ENCODE data around the gene CHSY3.
"Not testable (repeated sequence)": the region's sequence is repeated elsewhere in the genome, so short reads cannot be mapped to it uniquely, and the experiment has no call there.

CHSY3 gene

DNA sequence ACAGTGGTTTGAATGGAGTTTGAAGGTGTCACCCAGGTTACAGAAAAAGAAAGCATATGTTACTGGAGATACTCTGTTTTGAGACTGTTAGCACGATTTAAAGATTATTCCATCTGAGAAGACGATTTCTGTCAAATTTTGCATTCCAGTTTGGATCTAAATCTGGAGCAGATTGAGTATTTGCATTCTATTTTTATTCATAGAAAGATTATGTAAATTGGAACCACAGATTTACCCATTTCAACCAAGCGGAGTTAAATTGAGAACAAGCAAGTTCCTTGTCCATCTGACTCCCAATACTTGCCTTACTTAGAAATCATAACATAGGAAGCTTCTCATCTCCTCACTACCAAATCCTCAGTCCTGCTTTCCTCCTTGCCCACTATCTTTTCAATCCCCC, 255.7 kb downstream of the CHSY3 start:
- no peak for DNase-seq (ENCODE audit: low read depth in 2 of 2)

DNA sequence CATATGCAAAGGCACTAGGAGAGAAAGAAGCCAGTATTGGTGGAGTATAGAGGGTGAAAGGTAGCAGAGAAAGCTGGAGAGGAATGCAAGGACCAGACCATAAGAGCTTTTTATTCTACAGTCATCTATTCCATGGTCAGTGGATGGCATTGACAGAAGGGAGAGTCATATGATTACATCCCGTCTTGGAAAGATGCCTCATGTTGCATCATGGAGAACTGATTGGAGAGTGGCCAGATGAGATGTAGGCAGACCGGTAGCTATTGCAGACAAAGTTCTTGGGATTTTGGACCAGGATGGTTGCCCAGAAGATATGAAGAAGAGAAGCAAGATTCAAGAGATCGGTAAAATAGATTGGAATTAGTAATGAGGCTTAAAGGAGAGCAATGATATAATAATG, 260.7 kb downstream of the CHSY3 start:
- DNase-seq (ENCODE audit: low read depth in 2 of 2): no peak

DNA sequence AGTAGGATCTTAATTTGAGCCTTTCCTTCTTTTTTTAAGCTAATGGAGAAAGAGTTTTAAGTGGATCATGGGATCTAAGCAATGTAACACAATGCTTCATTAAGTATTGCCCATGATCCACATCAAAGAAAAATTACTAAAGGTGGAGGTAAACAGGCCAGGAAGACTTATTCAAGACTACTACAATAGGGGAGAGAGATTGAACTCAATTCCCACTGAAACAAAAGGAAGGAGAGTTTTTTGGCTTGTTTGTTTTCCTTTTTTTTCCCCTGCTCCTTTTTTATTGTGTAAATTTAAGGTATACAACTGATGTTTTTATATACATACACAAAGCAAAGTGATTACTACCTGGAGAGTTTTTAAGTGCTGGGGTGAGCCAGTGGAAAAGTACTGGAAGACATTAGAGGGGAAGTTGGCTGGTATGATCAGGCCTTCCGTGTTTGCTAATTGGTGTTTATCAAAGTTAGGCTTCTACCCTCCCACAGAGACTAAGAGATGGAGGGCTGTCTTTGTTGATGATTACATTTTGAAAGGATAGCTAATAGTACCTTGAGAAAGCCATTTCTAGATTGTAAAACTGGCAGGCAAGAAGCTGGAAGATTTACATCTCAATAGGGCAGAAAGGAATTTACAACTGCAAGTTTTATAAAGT, 262.7 kb downstream of the CHSY3 start:
- DNase-seq (ENCODE audit: low read depth in 2 of 2): no peak

DNA sequence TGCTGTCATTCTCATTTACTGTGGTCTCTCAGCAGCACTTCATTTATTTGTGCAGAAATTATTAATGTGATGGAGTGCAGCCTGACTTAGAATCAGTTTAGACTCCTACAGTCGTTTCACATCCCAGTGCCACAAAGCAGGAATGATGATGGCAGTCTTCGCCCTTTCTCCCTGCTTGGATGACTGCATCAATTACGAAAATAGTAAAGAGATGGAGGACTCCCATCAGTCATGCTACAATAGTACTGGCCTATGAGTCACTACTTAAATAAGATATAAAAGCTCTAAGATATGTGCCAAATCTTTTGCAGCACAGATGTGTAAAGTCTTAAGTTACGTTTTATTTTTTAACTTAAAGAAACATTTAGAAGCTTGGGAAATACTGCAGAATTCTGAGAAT, 263.9 kb downstream of the CHSY3 start:
- DNase-seq (ENCODE audit: low read depth in 2 of 2): no peak

DNA sequence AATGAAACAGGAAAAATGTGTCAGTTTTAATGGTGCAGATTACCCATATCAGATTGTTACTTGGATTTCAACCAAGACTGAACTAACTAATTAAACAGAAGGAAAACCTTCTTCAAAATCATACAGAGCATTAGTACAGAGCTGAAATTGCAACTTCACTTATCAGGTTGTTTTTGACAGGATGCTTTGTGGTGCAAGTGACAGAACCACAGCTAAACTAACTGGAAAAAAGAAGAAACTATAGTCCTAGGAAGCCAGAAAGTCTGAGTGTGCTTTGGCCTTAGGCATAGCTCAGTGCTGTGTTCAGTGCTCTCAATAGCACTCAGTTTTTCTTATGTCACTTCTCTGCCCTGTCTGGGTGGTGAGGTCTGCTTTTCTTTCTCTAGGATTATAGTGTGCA, 267.4 kb downstream of the CHSY3 start:
- DNase-seq (ENCODE audit: low read depth in 2 of 2): no peak

DNA sequence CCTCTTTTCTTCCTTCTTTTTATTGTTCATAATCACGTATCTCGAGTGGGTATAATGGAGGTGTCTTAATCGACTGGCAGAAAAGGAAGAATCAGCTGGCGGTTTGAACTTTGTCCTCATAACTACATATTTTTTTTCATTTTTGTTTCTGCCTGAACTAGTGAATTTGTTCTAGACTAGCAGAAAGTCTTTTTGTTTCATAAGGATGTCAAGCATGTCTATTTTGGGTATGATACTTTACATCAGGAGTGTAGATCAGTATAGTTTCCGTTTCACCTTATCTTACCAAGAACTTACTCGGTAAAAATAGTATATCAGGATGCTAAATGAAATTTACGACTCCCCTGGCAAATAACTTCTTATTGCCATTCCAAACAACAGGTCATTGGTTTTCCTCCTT, 278.9 kb downstream of the CHSY3 start:
- DNase-seq (ENCODE audit: low read depth in 2 of 2): no peak

DNA sequence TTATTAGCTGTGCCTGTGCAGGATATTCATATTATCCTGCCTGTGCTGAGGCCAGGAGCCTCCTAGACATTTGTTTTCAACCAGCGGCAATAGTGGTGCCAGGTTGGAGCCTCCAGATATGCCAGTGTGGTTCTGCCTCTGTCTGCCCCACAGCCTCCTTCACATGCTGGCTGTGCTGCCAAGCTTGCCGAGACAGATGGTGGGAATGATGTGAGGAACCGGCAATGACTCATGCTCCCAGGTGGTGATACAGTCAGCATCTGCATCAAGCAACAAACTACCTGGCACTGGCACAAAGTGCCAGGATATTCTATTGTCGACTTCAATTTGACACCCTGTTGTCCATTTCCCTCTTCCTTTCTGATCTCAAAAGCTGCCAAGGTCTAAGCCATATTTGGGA, 285.7 kb downstream of the CHSY3 start:
- no peak for DNase-seq (ENCODE audit: low read depth in 2 of 2)

DNA sequence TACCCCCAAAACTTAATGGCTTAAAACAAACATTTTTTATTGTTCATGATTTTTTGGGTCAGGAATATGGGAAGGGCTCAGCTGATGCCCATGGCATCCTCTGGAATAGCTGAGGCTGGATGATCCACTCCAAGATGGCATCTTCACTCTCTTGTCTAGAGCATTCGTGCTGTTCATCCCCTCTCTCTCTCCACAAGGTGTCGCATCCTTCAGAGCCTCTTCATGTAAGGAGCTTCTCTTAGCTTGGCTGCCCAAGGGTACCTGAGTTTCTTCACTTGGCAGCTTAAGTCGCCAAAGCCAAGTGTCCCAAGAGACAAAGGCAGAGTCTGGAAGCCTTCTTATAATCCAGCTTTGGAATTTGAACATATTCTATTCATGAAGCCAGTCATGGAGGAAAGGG, 294.7 kb downstream of the CHSY3 start:
- no peak for DNase-seq (ENCODE audit: low read depth in 2 of 2)

DNA sequence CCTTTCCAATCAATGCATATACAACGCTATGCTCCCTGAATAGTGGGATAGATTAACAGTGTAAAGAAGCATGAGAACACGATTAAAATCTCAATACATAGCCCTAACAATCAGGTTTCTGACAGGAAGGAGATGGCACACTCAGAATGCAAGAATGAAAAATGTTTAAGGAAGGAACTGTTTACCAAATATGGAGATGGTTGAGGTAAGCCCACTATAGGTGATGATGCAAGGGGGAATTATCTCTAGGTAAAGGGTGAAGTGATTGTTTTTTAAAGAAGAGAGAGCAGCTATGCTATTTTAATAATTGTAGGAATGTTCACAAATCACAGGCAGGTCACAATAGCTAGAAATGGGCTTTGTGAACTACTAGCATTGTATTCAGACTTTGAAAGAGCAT, 302.4 kb downstream of the CHSY3 start:
- DNase-seq (ENCODE audit: low read depth in 2 of 2): no peak

DNA sequence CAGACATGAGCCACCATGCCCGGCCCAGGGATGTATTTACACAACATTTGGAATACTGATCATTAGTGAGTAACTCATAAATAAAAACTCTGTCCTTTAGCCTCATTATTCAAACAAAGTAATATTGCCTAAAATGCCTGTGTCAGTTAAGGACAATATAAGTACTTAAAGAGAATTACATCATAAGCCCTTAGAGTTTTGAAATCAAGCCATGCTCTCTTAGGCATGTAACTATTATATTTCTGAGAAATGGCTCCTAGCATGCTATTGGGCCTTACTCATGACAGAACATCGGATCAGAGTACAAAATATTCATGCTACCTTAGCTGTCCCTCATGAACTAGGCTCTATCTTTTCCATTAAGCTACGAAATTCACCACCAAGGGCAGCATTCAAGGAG, 309.3 kb downstream of the CHSY3 start:
- no peak for DNase-seq (ENCODE audit: low read depth in 2 of 2)

DNA sequence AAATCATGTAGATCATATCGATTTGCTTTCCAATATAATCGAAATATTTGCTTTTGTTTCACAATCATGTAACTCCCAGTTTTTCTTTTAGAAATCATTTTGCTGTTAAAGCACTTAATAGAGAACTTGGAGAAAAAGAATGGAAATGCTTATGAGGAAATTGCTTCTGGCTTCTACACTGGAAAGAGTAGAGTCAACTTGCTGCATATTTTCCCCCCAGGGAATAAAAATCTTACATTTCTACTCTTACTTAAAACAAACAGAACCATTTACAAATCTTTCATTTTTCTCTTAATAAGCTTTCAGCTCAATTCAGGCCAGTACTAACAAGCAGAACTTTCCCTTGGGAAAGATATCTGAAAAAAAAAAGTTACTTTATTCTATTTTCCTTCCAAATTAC, 312.0 kb downstream of the CHSY3 start:
- no peak for DNase-seq (ENCODE audit: low read depth in 2 of 2)

DNA sequence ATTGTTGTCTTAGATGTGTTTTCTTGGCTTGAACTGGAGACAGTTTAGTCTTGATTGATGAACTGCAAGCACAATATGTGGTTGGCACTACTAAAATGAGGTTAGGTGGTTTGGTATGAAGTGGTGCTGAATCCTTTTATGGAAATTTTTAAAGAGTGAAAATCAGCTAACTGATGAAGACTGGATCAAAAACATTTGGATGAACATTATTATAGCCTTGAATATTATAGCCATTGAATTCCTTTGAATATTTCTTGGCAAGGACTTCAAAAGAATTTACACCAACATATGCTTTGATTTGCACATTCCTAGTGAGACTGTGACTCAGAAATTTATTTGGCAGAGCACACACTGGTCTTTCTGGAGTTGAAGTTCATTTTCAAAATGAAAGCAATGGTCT, 318.3 kb downstream of the CHSY3 start:
- no peak for DNase-seq (ENCODE audit: low read depth in 2 of 2)

DNA sequence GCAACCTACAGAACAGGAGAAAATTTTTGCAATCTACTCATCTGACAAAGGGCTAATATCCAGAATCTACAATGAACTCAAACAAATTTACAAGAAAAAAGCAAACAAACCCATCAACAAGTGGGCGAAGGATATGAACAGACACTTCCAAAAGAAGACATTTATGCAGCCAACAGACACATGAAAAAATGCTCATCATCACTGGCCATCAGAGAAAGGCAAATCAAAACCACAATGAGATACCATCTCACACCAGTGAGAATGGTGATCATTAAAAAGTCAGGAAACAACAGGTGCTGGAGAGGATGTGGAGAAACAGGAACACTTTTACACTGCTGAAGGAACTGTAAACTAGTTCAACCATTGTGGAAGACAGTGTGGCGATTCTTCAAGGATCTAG, 322.3 kb downstream of the CHSY3 start:
- not testable (repeated sequence) for DNase-seq (ENCODE audit: low read depth in 2 of 2)

DNA sequence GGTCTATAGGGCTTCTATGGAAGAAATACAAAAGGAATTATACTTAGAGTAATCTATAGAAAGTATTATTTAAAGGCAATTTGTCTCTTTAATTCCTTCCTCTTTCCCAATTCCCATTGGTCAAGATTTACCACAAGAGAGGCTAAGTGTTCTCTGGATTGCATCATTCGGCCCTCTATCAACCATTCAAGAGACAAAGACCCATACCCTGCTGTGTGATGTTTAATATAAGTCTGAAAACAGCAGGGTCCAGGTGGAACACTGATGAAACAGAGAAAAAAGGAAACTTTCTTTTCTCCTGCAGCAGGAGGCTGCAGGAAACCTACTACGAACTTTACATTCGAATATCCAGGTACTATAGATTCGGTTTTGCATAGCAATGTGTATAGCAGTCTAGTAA, 323.4 kb downstream of the CHSY3 start:
- no peak for DNase-seq (ENCODE audit: low read depth in 2 of 2)

DNA sequence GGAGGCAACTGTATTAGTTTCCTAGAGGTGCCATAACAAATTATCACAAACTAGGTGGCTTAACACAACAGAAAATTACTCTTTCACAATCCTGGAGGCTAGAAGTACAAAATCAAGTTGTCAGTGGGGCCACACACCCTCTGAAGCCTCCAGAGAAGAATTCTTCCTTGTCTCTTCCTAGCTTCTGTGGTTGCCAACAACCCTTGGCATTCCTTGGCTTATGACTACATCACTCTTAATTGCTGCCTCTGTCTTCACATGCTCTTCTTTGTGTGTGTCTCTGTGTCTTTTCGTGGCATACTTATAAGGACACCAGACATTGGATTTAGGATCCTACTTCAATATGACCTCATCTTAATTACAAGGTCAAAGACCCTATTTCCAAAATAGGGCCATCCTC, 327.5 kb downstream of the CHSY3 start:
- DNase-seq (ENCODE audit: low read depth in 2 of 2): no peak

DNA sequence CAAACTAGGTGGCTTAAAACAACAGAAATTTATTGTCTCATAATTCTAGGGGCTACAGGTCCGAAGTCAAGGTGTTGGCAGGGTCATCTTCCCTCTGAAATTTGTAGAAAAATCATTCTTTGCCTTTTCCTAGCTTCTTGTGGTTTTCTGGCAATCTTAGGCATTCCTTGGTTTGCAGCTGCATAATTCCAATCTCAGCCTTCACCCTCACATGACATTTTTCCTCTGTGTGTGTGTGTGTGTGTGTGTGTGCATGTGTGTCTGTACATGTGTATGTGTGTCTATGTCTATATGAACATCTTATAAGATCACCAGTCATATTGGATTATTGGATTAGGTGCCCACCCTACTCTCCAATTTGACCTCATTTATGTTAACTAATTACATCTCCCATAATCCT, 330.6 kb downstream of the CHSY3 start:
- no peak for DNase-seq (ENCODE audit: low read depth in 2 of 2)
